SKM-1 (cell line): ENCODE data around the gene KRTAP7-1.
A peak's percentile ranks its signal among the peaks of the same experiment; 100 is the strongest.

ENCODE experiments used
- DNase-seq: peaks from one replicate; lab custom pipeline; 2025; ENCODE audit not compliant: unreplicated experiment; lab: John Stamatoyannopoulos, UW

KRTAP7-1 gene, protein sequence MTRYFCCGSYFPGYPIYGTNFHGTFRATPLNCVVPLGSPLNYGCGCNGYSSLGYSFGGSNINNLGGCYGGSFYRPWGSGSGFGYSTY

DNA sequence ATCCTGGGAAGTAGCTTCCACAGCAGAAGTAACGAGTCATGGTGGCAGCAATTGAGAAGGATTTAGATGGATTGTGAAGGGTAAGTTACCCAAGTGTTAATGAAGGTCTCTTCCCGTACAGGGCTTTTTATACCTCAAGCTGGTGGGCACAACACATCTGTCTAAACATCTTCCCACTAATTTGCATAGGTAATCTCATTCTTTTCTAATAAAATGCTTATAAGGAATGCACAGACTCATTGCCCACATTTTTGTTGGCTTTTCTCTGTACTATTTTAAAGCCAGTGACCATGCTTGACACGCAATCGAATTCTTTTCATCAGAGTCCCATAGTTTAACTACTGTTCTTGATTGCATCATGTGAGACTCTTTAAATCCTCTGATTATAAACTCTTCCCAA, at the start of gene KRTAP7-1:
KRTAP7-1 (minus strand) TSS at position 101 of the 400 bp plus-strand sequence; CDS start at position 40, 61 bp downstream.
- no peak for DNase-seq

DNA sequence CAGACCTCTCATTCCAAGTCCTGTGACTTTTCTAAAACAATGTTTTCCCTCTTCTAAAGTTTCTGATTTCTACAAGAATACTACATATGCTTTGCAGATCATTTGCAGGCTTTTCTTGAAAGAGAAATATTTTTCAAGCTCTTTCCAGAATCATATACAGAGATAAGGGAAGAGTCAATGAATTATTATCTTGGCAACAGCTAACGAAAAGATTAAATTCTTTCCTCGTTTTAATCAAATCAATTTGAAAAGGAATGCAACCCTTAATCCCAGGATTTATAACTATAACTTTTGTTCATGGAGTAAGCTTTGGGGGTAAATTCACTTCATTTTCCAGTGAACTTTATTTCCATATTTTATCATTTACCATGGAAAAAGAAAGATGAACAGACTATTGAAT, 45.0 kb upstream of the KRTAP7-1 start:
- DNase-seq = no peak

DNA sequence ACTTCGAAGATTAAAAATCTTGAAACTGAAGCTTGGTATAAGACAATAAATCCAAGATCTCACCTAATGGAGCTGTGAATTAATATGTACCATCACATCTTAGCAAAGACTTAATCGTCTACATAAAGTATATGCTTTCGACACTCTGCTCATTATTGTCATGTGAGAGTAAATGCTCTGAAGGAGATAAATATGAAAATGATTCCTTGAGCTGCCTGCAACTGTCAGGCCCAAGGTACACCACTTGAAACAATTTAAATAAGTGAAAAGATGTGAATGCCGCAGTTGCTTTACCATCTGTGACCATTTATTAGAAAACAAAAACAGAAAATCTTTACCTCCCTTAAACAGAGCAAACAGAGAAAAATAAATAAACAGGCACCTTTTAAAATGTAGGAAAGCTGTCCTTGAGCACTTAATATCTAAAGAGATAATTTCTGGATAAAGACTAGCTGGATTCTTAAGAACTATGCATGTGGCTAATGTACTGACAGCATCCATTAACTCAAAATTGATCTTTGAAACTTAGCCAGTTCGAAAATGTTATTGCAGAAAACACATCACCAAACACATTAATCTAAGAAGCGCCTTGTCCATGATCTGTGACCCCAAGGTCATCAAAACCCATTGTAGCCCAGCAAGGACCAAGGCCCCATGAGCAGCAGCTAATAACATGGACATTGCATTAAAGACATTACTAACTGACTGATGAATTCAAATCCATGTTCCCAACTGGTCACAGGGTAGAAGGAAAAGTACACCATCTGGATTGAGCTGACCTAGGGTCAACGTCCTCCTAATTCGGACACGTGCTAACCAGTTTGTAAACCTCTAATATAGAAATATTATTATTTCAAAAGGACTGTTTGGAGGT, 18.3 kb upstream of the KRTAP7-1 start:
- DNase-seq = no peak

DNA sequence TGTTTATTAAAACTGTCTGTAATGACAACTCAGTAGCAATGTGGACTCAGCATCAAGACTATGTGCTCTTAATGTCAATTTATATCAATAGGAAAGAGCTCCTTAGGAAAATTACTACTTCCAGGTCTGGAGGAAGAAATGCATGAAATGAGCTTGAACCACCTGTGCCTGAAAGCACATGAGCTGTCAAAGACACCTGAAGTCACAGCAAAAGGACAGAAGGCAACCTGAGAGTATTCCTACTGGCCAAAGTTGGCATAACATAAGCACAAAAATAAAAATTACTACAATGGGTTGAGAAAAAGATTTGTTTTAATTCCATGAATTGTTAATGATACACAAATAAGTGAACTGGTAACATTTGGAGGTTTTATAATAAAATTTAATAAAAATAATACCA, 13.4 kb upstream of the KRTAP7-1 start:
- DNase-seq = no peak

DNA sequence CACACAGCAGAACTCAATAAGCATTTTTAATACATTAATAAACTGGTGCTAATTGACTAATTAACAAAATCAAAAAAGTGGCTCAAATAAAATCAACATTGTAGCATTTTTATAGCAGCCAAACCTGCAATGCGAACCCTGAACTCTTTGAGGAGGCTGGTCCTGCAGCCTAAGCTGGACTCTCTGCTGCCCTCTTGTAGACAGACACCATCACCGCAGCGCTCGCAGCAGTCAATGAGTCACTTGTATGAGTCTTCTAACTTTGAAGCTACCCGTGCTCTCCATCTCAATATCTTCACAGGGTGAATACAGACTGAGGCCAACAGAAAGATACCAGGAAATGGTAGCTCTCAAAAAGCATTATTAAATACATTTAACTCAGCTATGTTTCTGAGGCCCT, 9.7 kb upstream of the KRTAP7-1 start:
- DNase-seq = peak; percentile 9

DNA sequence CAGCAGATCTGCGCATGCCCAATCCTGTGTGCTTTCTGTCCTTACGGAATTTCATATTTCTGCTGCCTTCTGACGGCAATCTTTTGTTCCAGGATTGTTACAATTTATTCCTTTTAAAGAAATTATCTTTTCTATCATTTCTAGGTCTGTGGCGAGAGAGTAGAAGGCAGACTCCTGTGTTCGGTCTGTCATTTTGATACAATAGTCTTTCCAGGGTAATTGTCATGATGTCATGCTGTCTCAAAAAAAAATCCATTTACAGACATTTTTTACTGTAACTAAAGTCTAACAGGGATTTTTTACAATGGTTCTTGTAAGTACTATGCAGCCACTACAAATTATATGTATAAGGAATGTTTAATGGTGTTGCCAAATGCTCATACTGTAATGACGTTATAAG, 9.0 kb upstream of the KRTAP7-1 start:
- no peak for DNase-seq

DNA sequence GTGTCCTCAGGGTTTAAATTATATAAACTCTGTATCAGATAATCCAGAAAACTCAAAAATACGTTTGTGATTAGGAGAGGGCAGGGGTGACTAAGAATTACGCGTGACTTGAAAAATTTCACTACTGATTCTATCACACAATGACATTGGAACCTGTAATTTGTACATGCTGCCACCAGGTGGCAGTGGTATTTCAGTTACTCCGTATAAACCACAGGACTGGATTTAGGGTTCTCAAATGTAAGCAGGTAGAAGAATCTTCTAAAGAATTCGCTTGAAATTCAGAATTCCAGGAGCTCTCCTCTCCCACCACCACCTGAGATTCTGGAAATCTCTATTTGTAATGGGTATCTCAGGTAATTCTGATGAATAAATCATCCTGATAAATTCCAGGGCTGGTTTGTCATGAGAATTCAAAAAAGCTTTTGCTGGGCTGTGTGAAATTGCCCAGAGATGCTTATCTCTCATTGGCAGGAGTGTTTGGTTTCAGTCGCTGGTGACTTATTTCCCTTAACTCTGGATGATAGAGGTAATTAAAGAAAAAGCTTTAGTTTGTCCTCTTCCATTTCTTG, 1.7 kb upstream of the KRTAP7-1 start:
- no peak for DNase-seq

DNA sequence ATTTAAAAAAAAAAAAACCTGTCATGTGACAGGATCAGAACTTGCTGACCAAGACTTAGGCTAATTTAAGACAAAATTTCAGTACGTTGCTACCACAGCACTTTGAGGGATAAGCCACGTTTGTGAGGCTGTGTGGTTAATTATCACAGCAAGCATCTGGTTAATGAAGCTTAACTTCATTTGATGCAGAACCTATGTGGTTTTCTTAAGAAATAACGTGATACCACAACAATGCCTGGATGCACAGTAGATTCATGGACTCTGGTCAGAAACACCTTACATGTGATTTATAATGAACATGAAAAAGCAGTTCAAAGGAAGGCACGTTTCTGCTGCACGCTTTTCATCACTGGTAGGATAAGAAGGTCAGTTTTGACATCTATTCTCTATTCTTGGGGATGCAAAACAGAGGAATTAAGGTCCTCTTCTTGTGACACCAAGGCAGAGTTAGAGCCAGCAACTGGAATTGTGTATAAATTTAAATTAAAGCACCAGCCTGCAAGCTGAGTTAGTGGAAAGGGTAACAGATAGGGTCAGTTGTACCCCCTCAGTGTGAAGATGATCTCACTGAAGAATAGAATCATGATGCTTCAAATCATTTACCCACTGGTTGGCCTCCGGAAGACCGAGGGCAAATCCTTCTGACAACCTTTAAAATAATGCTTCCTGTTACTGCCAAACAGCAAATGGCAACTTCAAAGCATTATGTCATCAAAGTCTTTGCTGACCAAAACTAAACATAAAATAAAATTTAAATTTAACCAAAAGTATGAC, 10.5 kb downstream of the KRTAP7-1 start:
- no peak for DNase-seq

DNA sequence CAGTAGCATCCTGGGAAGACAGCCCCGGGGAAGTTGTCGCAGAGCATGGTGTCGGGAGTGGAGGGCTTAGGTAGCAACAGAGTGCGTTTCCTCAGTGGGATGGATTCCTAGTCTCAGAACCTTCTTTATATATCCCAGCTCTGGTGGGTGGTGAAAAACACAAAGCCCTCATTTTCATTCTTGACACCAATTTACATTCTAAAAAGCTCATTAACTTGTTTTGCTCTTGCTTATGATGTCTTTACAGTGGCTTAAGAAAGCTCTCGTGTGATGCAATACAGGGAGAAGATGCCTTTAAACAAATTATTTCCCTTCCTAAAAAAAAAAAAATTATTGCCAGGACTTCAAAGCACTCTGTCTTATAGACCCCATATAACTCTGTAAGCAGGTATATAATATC, 16.4 kb downstream of the KRTAP7-1 start, which contains the start of gene KRTAP8-1:
KRTAP8-1 (minus strand) TSS at position 101 of the 400 bp plus-strand sequence; CDS start at position 47, 54 bp downstream.
- no peak for DNase-seq

DNA sequence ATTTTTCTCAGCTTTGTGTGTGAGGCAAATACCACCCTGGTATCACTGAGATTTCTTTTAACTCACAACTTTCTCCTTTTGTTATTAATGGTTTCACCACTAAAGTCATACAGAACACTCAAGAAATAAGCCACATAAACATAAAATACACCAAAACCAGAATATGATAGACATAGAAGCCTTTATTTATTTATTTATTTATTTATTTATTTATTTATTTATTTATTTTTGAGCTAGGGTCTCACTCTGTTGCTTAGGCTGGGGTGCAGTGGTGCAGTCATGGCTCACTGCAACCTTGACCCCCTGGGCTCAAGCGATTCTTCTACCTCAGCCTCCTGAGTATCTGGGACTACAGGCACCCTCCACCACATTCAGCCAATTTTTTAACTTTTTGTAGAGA, 29.0 kb downstream of the KRTAP7-1 start:
- no peak for DNase-seq

DNA sequence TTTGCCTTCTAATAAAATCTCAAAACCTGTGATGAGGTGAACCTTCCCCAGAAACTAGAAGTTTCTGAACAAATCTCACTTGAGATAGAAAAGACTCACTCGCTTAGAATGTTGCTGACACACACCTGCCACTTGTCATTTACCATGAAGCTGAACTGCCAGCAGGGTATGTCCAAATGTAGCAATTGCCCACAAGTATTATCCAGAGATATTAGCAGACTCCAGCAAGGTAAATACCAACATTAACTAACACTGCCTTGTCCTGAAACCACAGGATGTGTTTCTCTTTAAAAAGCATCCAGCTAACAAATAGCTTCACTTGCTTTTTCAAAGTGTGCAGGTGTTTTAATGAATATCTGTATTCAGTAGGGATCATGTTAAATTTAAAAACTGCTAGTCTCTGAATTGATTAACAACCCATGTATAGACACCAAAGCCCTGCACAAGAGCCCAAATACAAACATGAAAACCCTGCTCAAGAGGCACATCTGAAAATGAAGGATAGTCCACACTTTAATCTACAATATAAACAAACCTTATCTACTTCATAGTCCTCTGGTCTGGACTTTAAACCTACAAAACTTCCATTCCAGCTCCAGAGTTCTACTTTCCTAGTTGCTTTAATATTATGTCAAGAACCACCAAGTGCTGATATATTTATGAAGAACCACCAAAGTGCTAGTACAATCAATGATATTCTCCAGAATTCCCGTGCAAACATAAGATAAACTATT, 35.8 kb downstream of the KRTAP7-1 start:
- no peak for DNase-seq

DNA sequence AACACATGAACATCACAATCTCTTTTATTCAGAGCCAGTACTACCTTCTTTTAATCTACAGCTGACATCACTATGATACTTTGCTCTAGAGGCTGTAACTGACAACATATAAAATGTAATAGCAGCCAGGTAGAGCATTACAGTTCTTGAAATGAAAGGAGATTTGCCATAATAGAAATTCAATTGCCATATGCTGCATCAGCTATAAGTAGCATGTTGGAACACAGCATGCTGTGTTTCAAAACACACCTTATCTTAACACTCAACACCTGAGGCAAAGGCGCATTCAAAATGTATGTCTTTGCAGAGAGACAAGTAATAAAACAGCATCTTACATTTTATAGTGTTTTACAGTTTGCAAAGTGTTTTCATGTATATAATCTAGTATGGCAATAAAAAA, 50.3 kb downstream of the KRTAP7-1 start:
- DNase-seq = no peak
